ENCODE measurements around the gene TMEM184C. TPM values are rescaled to one million over a fixed set of nuclear protein-coding genes. Genes with fewer than 3 reads are reported as not detected.
A peak's percentile ranks its signal among the peaks of the same experiment; 100 is the strongest.

Gene TMEM184C
- total RNA-seq, 1 experiment from 2014 or later: 36.3 TPM

DNA sequence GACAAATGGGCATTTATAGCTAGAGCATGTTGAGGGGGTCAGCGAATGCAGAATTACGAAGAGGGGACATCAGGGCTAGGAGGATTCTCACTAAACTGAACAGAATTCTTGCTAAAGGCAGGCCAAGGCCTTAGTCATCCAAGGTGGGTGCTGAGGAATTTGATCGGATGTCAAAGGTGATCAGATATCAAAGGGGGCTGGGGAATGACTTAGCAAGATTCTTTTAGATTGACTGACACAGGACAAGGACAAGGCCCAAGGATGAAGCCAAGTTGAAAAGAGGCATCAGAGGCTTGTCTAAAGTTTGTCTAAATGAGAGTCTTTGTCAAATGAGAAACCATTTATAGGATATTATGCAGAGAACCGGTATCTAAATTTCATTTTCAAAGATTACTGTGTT is 9.7 kb downstream of the TMEM184C start:
- TF ChIP-seq EZH2 (IDR thresholded peaks at IDR 0.05; ENCODE audit: borderline replicate concordance, low read depth, low read length, poor library complexity, severe bottlenecking): no peak
- TF ChIP-seq, protein P1, sequence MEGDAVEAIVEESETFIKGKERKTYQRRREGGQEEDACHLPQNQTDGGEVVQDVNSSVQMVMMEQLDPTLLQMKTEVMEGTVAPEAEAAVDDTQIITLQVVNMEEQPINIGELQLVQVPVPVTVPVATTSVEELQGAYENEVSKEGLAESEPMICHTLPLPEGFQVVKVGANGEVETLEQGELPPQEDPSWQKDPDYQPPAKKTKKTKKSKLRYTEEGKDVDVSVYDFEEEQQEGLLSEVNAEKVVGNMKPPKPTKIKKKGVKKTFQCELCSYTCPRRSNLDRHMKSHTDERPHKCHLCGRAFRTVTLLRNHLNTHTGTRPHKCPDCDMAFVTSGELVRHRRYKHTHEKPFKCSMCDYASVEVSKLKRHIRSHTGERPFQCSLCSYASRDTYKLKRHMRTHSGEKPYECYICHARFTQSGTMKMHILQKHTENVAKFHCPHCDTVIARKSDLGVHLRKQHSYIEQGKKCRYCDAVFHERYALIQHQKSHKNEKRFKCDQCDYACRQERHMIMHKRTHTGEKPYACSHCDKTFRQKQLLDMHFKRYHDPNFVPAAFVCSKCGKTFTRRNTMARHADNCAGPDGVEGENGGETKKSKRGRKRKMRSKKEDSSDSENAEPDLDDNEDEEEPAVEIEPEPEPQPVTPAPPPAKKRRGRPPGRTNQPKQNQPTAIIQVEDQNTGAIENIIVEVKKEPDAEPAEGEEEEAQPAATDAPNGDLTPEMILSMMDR (conservative IDR thresholded peaks at IDR 0.05; ENCODE audit: low read depth, low read length): no peak
- H3K27ac ChIP-seq (ENCODE audit: low read depth, low read length, poor library complexity, severe bottlenecking): no peak overlapping the region
- ChIA-PET CTCF (no interaction called here), POLR2A (ENCODE audit: low non-redundant PET) (no interaction called here)
- no TSS peak for BruUV-seq (replicated peaks)
- no peak for DNase-seq (ENCODE audit: low spot score)
- H3K4me1 ChIP-seq (ENCODE audit: insufficient read depth, low read length, poor library complexity, severe bottlenecking): no peaks in the 10 kb centered on the region
- H3K36me3 ChIP-seq (ENCODE audit: insufficient read depth, low read length, poor library complexity, severe bottlenecking): peaks cover 64% of the 10 kb centered on the region
- no peak overlapping the region for H3K4me3 ChIP-seq (ENCODE audit: low read depth, low read length, poor library complexity, severe bottlenecking)
- H3K27me3 ChIP-seq (replicated peaks; ENCODE audit: insufficient read depth, low read depth, low read length, poor library complexity): no peaks in the 10 kb centered on the region
- H3K9me3 ChIP-seq (ENCODE audit: low read depth, low read length, poor library complexity, severe bottlenecking): no peaks in the 10 kb centered on the region
- intact Hi-C loops (cut with micrococcal nuclease; ENCODE audit: unreplicated experiment): no loop called here

DNA sequence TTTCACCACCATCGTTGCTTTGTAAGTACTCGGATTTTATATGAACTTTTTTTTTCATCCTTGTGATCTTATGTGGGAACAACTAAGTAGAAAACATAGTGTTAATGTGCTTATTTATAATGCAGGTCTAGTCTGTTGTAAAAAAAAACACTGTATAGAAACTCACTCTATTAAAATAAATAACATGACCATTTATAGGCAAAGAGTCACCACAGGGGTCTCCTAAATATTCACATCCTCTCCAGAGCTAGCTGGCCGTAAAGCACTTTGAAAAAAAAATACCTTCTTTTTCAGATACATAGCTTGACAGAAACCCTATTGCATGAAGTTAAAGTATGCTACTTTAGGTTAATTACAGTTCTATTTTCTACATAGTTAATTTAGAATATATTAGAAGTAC is 11.2 kb downstream of the TMEM184C start:
- POLR2A ChIA-PET (ENCODE audit: low non-redundant PET): interaction anchor here (0.6 kb wide), 1 partner anchor 53 kb away, joined by 4 read pairs; no protein-coding TSS in a partner anchor
- Histone ChIP-seq H3K9me3 (ENCODE audit: low read depth, low read length, poor library complexity, severe bottlenecking) (no peaks in the 10 kb centered on the region), H3K27ac (ENCODE audit: low read depth, low read length, poor library complexity, severe bottlenecking) (no peak overlapping the region), H3K36me3 (ENCODE audit: insufficient read depth, low read length, poor library complexity, severe bottlenecking) (peaks cover 69% of the 10 kb centered on the region), H3K4me3 (ENCODE audit: low read depth, low read length, poor library complexity, severe bottlenecking) (no peak overlapping the region), H3K4me1 (ENCODE audit: insufficient read depth, low read length, poor library complexity, severe bottlenecking) (no peaks in the 10 kb centered on the region), H3K27me3 (replicated peaks; ENCODE audit: insufficient read depth, low read depth, low read length, poor library complexity) (no peaks in the 10 kb centered on the region)
- no TSS peak for BruUV-seq (replicated peaks)
- peak; percentile 16 for DNase-seq (ENCODE audit: low spot score)
- CTCF ChIA-PET: no interaction called here
- TF ChIP-seq, protein P1 (conservative IDR thresholded peaks at IDR 0.05; ENCODE audit: low read depth, low read length): no peak
- TF ChIP-seq EZH2 (IDR thresholded peaks at IDR 0.05; ENCODE audit: borderline replicate concordance, low read depth, low read length, poor library complexity, severe bottlenecking): no peak
- intact Hi-C loops (cut with micrococcal nuclease; ENCODE audit: unreplicated experiment): no loop called here

DNA sequence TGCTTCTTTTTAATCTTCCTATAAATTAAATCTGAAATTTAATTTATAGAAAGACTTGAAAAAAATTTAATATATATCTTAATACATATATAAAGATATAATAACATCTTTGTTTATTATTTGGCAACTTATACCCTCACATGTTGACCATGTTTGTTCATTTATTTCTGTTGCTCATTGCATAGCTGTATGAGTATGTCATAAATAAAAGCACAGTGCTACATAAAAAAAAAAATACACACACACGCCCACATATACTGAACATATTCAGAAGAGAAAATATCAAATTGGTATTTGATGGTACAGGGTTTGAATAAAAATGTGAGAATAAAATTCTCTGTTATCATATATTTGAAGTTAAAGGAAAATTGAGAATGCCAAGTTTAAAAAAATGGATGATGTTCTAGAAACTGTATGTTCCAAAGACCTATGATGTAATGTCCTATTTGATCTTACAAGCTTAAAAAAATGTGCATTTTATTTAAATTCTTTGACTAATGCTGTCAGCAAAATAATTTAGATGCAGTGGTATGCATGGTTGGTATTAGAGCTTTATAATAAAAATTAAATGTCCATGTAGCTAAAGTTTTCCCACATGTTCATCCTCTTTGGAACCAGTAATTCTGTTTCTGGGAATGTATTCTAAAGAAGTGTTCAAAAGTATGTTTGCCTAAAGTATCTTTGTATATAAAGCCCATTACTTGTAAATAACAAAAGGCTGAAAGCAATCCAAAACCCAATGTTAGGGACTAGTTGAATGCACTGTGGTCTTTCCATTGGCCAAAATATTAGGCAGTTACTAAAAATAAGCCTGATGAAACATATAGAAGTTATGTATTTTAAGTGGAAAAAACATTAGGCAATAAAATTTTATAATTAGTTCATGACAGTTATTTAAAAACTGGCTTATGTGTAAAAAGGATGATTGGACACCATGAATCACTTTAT is 12.9 kb downstream of the TMEM184C start:
- H3K4me3 ChIP-seq (ENCODE audit: low read depth, low read length, poor library complexity, severe bottlenecking): no peak overlapping the region
- peaks cover 69% of the 10 kb centered on the region for H3K36me3 ChIP-seq (ENCODE audit: insufficient read depth, low read length, poor library complexity, severe bottlenecking)
- no peaks in the 10 kb centered on the region for H3K9me3 ChIP-seq (ENCODE audit: low read depth, low read length, poor library complexity, severe bottlenecking)
- H3K27me3 ChIP-seq (replicated peaks; ENCODE audit: insufficient read depth, low read depth, low read length, poor library complexity): no peaks in the 10 kb centered on the region
- ChIA-PET CTCF (no interaction called here), POLR2A (ENCODE audit: low non-redundant PET) (interaction anchor here (0.9 kb wide), 1 partner anchor 187 kb away, joined by 4 read pairs; no protein-coding TSS in a partner anchor)
- TF ChIP-seq EZH2 (IDR thresholded peaks at IDR 0.05; ENCODE audit: borderline replicate concordance, low read depth, low read length, poor library complexity, severe bottlenecking): no peak
- TF ChIP-seq, protein P1 (conservative IDR thresholded peaks at IDR 0.05; ENCODE audit: low read depth, low read length): no peak
- no peaks in the 10 kb centered on the region for H3K4me1 ChIP-seq (ENCODE audit: insufficient read depth, low read length, poor library complexity, severe bottlenecking)
- no peak overlapping the region for H3K27ac ChIP-seq (ENCODE audit: low read depth, low read length, poor library complexity, severe bottlenecking)
- DNase-seq (ENCODE audit: low spot score): no peak
- intact Hi-C loops (cut with micrococcal nuclease; ENCODE audit: unreplicated experiment): no loop called here
- no TSS peak for BruUV-seq (replicated peaks)
